ENCODE results near the gene CNTLN. TPM values are rescaled to one million over a fixed set of nuclear protein-coding genes. Genes with fewer than 3 reads are reported as not detected.

CNTLN gene
- total and polyA plus RNA-seq, 2 donors (not counting 1 experiment from before 2014, with no cell fraction given): 0.30 to 0.94 TPM

DNA sequence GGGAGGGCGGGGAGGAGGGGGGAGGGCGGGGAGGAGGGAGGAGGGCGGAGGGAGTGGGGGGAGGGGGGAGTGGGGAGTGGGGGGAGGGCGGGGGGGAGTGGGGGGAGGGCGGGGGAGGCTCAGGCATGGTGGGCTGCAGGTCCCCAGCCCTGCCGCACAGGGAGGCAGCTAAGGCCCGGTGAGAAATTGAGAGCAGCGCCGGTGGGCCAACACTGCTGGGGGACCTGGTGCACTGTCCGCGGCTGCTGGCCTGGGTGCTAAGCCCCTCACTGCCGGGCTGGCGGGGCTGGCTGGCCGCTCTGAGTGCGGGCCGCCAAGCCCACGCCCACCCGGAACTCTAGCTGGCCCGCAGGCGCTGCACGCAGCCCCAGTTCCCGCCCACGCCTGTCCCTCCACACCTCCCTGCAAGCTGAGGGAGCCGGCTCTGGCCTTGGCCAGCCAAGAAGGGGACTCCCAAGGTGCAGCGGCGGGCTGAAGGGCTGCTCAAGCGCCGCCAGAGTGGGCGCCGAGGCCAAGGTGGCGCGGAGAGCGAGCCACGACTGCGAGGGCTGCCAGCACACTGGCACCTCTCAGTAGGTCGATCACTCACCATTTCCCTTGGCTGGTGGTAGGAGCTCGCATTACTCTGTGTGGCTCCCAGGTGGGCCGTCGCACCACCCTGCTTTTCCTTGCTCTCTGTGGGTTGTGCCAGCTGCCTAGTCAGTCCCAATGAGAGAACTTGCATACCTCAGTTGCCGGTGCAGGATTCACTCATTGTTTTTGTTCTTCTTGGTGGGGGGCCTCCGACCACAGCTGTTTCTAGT is 160.2 kb downstream of the CNTLN start:
- Histone ChIP-seq H3K4me1 (ENCODE audit: control insufficient read depth in 2 of 2, insufficient read depth in 2 of 2, low read length in 2 of 2) (no peaks in the 10 kb centered on the region), H3K27me3 (replicated peaks in 1 of 4; ENCODE audit: control extremely low read depth in 1 of 4, control insufficient read depth in 3 of 4, insufficient read depth in 4 of 4, low read length in 3 of 4) (no peaks in the 10 kb centered on the region), H4K20me1 (ENCODE audit: control insufficient read depth, insufficient read depth, low read length, poor library complexity, severe bottlenecking) (no peaks in the 10 kb centered on the region), H3K4me2 (replicated peaks; ENCODE audit: low read depth, low read length, poor library complexity, severe bottlenecking) (no peak overlapping the region), H2AFZ (ENCODE audit: insufficient read depth, low read depth, low read length, poor library complexity, severe bottlenecking) (no peak overlapping the region), H3K27ac (ENCODE audit: low read length in 2 of 2) (no peak overlapping the region), H3K9me3 (ENCODE audit: control extremely low read depth in 1 of 3, control insufficient read depth in 2 of 3, insufficient read depth in 1 of 3, low read length in 2 of 3) (peaks cover 0 to 16% (median 0%) of the 10 kb centered on the region in 3 donors), H3K79me2 (ENCODE audit: control insufficient read depth, insufficient read depth, low read length) (no peaks in the 10 kb centered on the region), H3K36me3 (replicated peaks in 1 of 2; ENCODE audit: control extremely low read depth in 1 of 2, control insufficient read depth in 1 of 2, extremely low read depth in 1 of 2, insufficient read depth in 2 of 2, low read length in 1 of 2) (no peaks in the 10 kb centered on the region), H3K4me3 (ENCODE audit: control extremely low read depth in 1 of 5, extremely low read depth in 1 of 5, insufficient read depth in 1 of 5, low read depth in 2 of 5, low read length in 4 of 5) (no peak overlapping the region), H3K9ac (ENCODE audit: low read length) (no peak overlapping the region)
- Mint-ChIP-seq H3K9me3 (ENCODE audit: insufficient read depth) (no peaks in the 10 kb centered on the region), H3K4me1 (no peaks in the 10 kb centered on the region), H3K4me3 (no peak overlapping the region), H3K27me3 (no peaks in the 10 kb centered on the region), H3K27ac (no peak overlapping the region)
- CTCF ChIA-PET: no interaction called here
- ATAC-seq (ENCODE audit: low read depth): no peak
- TF ChIP-seq, protein P1, sequence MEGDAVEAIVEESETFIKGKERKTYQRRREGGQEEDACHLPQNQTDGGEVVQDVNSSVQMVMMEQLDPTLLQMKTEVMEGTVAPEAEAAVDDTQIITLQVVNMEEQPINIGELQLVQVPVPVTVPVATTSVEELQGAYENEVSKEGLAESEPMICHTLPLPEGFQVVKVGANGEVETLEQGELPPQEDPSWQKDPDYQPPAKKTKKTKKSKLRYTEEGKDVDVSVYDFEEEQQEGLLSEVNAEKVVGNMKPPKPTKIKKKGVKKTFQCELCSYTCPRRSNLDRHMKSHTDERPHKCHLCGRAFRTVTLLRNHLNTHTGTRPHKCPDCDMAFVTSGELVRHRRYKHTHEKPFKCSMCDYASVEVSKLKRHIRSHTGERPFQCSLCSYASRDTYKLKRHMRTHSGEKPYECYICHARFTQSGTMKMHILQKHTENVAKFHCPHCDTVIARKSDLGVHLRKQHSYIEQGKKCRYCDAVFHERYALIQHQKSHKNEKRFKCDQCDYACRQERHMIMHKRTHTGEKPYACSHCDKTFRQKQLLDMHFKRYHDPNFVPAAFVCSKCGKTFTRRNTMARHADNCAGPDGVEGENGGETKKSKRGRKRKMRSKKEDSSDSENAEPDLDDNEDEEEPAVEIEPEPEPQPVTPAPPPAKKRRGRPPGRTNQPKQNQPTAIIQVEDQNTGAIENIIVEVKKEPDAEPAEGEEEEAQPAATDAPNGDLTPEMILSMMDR (IDR thresholded peaks at IDR 0.05): no peak
- POLR2A ChIA-PET: no interaction called here
- 98% methylated on average over 35 of the region's 41 CpGs for WGBS (ENCODE audit: insufficient coverage)
- DNase-seq: no peak
- intact Hi-C loops (cut with micrococcal nuclease): no loop called here

DNA sequence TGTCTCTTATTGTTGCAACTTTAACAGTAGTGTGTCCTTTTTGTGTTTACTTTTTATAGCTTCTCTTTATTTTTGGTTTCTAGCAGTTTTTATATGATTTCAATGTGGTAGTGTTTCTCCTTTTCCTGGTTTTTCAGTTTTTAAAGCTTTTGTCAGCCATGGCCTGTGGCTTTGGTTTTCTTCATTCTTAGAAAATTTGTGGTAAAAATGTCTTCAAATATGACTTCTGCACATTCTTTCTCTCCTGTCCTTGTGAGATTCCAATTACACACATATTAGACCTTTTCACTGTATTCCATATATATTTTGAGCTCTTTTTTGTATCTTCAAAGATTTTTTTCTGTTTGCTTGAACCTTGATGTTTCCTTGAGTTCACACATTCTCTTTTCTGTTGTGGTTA is 180.5 kb downstream of the CNTLN start:
- H3K79me2 ChIP-seq (ENCODE audit: control insufficient read depth, insufficient read depth, low read length): no peaks in the 10 kb centered on the region
- intact Hi-C loops (cut with micrococcal nuclease): no loop called here
- ATAC-seq (ENCODE audit: low read depth) (no peak), DNase-seq (no peak)
- no peaks in the 10 kb centered on the region for H4K20me1 ChIP-seq (ENCODE audit: control insufficient read depth, insufficient read depth, low read length, poor library complexity, severe bottlenecking)
- no peaks in the 10 kb centered on the region for H3K9me3 ChIP-seq (ENCODE audit: control extremely low read depth in 1 of 3, control insufficient read depth in 2 of 3, insufficient read depth in 1 of 3, low read length in 2 of 3)
- no peak overlapping the region for H3K27ac ChIP-seq (ENCODE audit: low read length in 2 of 2)
- H3K27me3 ChIP-seq (replicated peaks in 1 of 4; ENCODE audit: control extremely low read depth in 1 of 4, control insufficient read depth in 3 of 4, insufficient read depth in 4 of 4, low read length in 3 of 4): no peaks in the 10 kb centered on the region
- H2AFZ ChIP-seq (ENCODE audit: insufficient read depth, low read depth, low read length, poor library complexity, severe bottlenecking): no peak overlapping the region
- POLR2A ChIA-PET: no interaction called here
- H3K4me1 Mint-ChIP-seq: no peaks in the 10 kb centered on the region
- H3K27me3 Mint-ChIP-seq: no peaks in the 10 kb centered on the region
- CTCF ChIA-PET: no interaction called here
- no peak overlapping the region for H3K4me3 Mint-ChIP-seq
- H3K9me3 Mint-ChIP-seq (ENCODE audit: insufficient read depth): no peaks in the 10 kb centered on the region
- H3K4me2 ChIP-seq (replicated peaks; ENCODE audit: low read depth, low read length, poor library complexity, severe bottlenecking): no peak overlapping the region
- H3K27ac Mint-ChIP-seq: no peak overlapping the region
- no peaks in the 10 kb centered on the region for H3K4me1 ChIP-seq (ENCODE audit: control insufficient read depth in 2 of 2, insufficient read depth in 2 of 2, low read length in 2 of 2)
- TF ChIP-seq EZH2 (IDR thresholded peaks at IDR 0.05; ENCODE audit: borderline replicate concordance, insufficient read depth, low read depth, low read length, poor library complexity, severe bottlenecking): no peak
- H3K9ac ChIP-seq (ENCODE audit: low read length): no peak overlapping the region
- H3K36me3 ChIP-seq (replicated peaks in 1 of 2; ENCODE audit: control extremely low read depth in 1 of 2, control insufficient read depth in 1 of 2, extremely low read depth in 1 of 2, insufficient read depth in 2 of 2, low read length in 1 of 2): no peaks in the 10 kb centered on the region
- no peak overlapping the region for H3K4me3 ChIP-seq (ENCODE audit: control extremely low read depth in 1 of 5, extremely low read depth in 1 of 5, insufficient read depth in 1 of 5, low read depth in 2 of 5, low read length in 4 of 5)
